ENCODE data around the gene TCF21. TPM values are rescaled to one million over a fixed set of nuclear protein-coding genes. Genes with fewer than 3 reads are reported as not detected.
"Not testable (repeated sequence)": the region's sequence is repeated elsewhere in the genome, so short reads cannot be mapped to it uniquely, and the experiment has no call there.

The TCF21 gene
- 0.07 TPM in 1 of 2 replicates, not detected in the other for total RNA-seq (2014; rRNA removed; shearing (Covaris generic))

GRCh38 chr6:133888929-133889556 is at the start of gene TCF21:
TCF21 (plus strand) TSS chr6:133889113; CDS start chr6:133889398, 285 bp downstream.
- DNase-seq (ENCODE audit: low read depth): peak; percentile 18

GRCh38 chr6:133841176-133841575 is 47.7 kb upstream of the TCF21 start:
- no peak for DNase-seq (ENCODE audit: low read depth)

GRCh38 chr6:133843098-133843497 is 45.8 kb upstream of the TCF21 start:
- DNase-seq (ENCODE audit: low read depth): no peak

- DNase-seq (ENCODE audit: low read depth): no peak
Observed at GRCh38 chr6:133844709-133845108, 44.2 kb upstream of the TCF21 start.

GRCh38 chr6:133854041-133854363 is 34.9 kb upstream of the TCF21 start:
- DNase-seq (ENCODE audit: low read depth): no peak

GRCh38 chr6:133854364-133855275 is 34.3 kb upstream of the TCF21 start:
- DNase-seq (ENCODE audit: low read depth): peak; percentile 32

- DNase-seq (ENCODE audit: low read depth): no peak
Observed at GRCh38 chr6:133855276-133855990, 33.5 kb upstream of the TCF21 start.

- no peak for DNase-seq (ENCODE audit: low read depth)
Observed at GRCh38 chr6:133855991-133856370, 32.9 kb upstream of the TCF21 start.

GRCh38 chr6:133856911-133857310 is 32.0 kb upstream of the TCF21 start:
- no peak for DNase-seq (ENCODE audit: low read depth)

- no peak for DNase-seq (ENCODE audit: low read depth)
Observed at GRCh38 chr6:133857696-133858095, 31.2 kb upstream of the TCF21 start.

- not testable (repeated sequence) for DNase-seq (ENCODE audit: low read depth)
Observed at GRCh38 chr6:133861337-133861736, 27.6 kb upstream of the TCF21 start.

GRCh38 chr6:133863228-133863627 is 25.7 kb upstream of the TCF21 start:
- DNase-seq (ENCODE audit: low read depth): no peak

GRCh38 chr6:133865680-133866079 is 23.2 kb upstream of the TCF21 start:
- DNase-seq (ENCODE audit: low read depth): no peak

GRCh38 chr6:133871131-133871530 is 17.8 kb upstream of the TCF21 start:
- DNase-seq (ENCODE audit: low read depth): no peak

- no peak for DNase-seq (ENCODE audit: low read depth)
Observed at GRCh38 chr6:133873538-133873937, 15.4 kb upstream of the TCF21 start.

- no peak for DNase-seq (ENCODE audit: low read depth)
Observed at GRCh38 chr6:133877116-133877515, 11.8 kb upstream of the TCF21 start.

GRCh38 chr6:133880006-133880405 is 8.9 kb upstream of the TCF21 start:
- no peak for DNase-seq (ENCODE audit: low read depth)

GRCh38 chr6:133880896-133881295 is 8.0 kb upstream of the TCF21 start:
- no peak for DNase-seq (ENCODE audit: low read depth)

GRCh38 chr6:133886104-133886775 is 2.7 kb upstream of the TCF21 start:
- DNase-seq (ENCODE audit: low read depth): no peak

- DNase-seq (ENCODE audit: low read depth): no peak
Observed at GRCh38 chr6:133887156-133887879, 1.6 kb upstream of the TCF21 start.

GRCh38 chr6:133887880-133888230 is 1.1 kb upstream of the TCF21 start:
- no peak for DNase-seq (ENCODE audit: low read depth)

All from M059J (cell line).